ENCODE measurements around the gene SLC49A3.

DNA sequence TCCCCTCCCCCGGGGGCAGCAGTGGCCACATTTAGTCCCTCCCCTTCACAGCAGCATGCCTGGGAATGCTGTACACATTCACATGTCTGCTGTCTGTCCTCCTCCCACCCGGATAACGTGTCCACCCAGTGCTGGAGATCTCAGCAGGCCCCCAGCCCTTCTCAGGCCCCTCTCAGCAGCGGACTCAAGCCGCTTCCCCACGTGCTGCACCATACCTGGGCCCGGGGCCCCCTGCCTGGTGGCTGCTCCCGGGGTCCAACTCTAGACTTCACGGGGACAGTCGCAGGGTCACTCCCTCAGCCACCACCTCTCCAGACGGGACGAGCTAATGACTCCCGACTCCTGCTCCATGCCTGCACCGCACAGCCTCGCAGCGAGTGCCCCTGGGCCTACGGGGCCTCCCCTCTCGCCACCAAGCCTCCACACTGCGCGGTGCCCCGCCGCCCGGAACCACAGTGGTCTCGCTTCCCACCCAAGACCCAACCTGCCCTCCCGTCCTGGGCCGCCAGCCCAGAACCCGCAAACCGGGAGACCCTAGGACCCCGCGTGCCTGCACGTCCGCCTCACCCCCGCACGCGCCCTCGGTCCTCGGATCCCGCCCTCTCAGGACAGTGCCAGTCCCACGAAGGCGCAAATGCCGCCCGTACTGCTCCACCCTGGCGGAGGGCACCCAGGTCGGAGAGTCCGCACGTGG lies 15.4 kb upstream of the SLC49A3 start:
- TF ChIP-seq CTCF (conservative IDR thresholded peaks at IDR 0.05; ENCODE audit: low read length) (no peak), EZH2phosphoT487 (IDR thresholded peaks at IDR 0.05; ENCODE audit: borderline replicate concordance, low read depth, low read length) (no peak)
